Endodermal cell (in vitro differentiated cells): ENCODE data around the gene GPC6. TPM values are rescaled to one million over a fixed set of nuclear protein-coding genes. Genes with fewer than 3 reads are reported as not detected.
A peak's percentile ranks its signal among the peaks of the same experiment; 100 is the strongest.

Experiments used
- DNase-seq: peaks from one replicate; pipeline ENCODE4 v3.0.0-alpha.2; 2017
- H3K27ac ChIP-seq: 2 replicates; pipeline ENCODE4 v1.5.1; 2013; ENCODE audit warnings: mild to moderate bottlenecking, low read depth, low read length, moderate library complexity
- H3K27me3 ChIP-seq: 2 replicates; pipeline ENCODE4 v1.6.1; 2013; ENCODE audit warnings: mild to moderate bottlenecking, low read length, moderate library complexity; ENCODE audit not compliant: insufficient read depth, control insufficient read depth, poor library complexity, severe bottlenecking
- H3K36me3 ChIP-seq: 2 replicates; pipeline ENCODE4 v1.7.0; 2013; ENCODE audit warnings: mild to moderate bottlenecking, low read length, moderate library complexity; ENCODE audit not compliant: control insufficient read depth, insufficient read depth
- H3K4me1 ChIP-seq: one replicate; pipeline ENCODE4 v1.7.0; 2013; ENCODE audit warnings: low read length; ENCODE audit not compliant: control insufficient read depth, insufficient read depth
- H3K4me3 ChIP-seq: 2 replicates; pipeline ENCODE4 v1.5.1; 2013; ENCODE audit warnings: mild to moderate bottlenecking, low read length, moderate library complexity
- H3K9ac ChIP-seq: 2 replicates; pipeline ENCODE4 v1.6.1; 2013; ENCODE audit warnings: mild to moderate bottlenecking, low read length, moderate library complexity; ENCODE audit not compliant: poor library complexity, severe bottlenecking; ENCODE audit errors: extremely low read depth
- H3K9me3 ChIP-seq: 2 replicates; pipeline ENCODE4 v1.6.1; 2013; ENCODE audit warnings: mild to moderate bottlenecking, low read length, moderate library complexity; ENCODE audit not compliant: control insufficient read depth
- H3K27ac Mint-ChIP-seq: 2 replicates; pipeline ENCODE4 v1.8.0; 2020; ENCODE audit warnings: mixed read lengths
- H3K27me3 Mint-ChIP-seq: 2 replicates; pipeline ENCODE4 v1.8.0; 2021; ENCODE audit warnings: mild to moderate bottlenecking, mixed read lengths; ENCODE audit not compliant: insufficient read depth
- H3K36me3 Mint-ChIP-seq: 2 replicates; pipeline ENCODE4 v1.8.0; 2020; ENCODE audit warnings: low read depth, mixed read lengths
- H3K4me1 Mint-ChIP-seq: 2 replicates; pipeline ENCODE4 v1.8.0; 2020; ENCODE audit warnings: mixed read lengths
- H3K4me3 Mint-ChIP-seq: 2 replicates; pipeline ENCODE4 v1.8.0; 2020; ENCODE audit warnings: mild to moderate bottlenecking, moderate library complexity, mixed read lengths
- H3K9me3 Mint-ChIP-seq: 2 replicates; pipeline ENCODE4 v1.8.0; 2020; ENCODE audit warnings: mild to moderate bottlenecking, mixed read lengths
- CTCF ChIP-seq: fragments of 200-600 bp; sonication (generic); conservative IDR thresholded peaks from 2 replicates; pipeline ENCODE4 v1.5.0; 2021; ENCODE audit warnings: antibody characterized with exemption, mild to moderate bottlenecking
- WGBS, 2 experiments: methylation state at CpG; one replicate each; pipeline versions ENCODE4 v1.1.5 to v1.1.7; 2013; ENCODE audit warnings: missing lambda C conversion rate in 2 of 2, mixed read lengths in 1 of 2; ENCODE audit not compliant: insufficient coverage in 1 of 2, insufficient read length in 1 of 2; 5-methylcytosine and 5-hydroxymethylcytosine counted together
- total RNA-seq, 2 donors: library from RNA; stranded (reverse); fragmentation: NEBNext Ultra II Directional in 1 of 2; extraction: Animal tissue kit (Norgen Biotek cat#: 25700) in 1 of 2; gene quantifications; 2 replicates in 1 of 2; 3 replicates in 1 of 2; pipeline ENCODE4 v1.2.1, GENCODE V29; 2021

GPC6 gene
- total RNA-seq, 2 donors from 2014 or later, result 69.6 to 80.4 TPM

- Histone ChIP-seq H3K4me1 (peaks cover 6% of the 10 kb centered on the region), H3K4me3 (peak overlapping the region; percentile 29), H3K36me3 (no peaks in the 10 kb centered on the region), H3K27me3 (no peaks in the 10 kb centered on the region), H3K27ac (no peak overlapping the region), H3K9ac (no peak overlapping the region), H3K9me3 (no peaks in the 10 kb centered on the region)
- no peak overlapping the region for H3K4me3 Mint-ChIP-seq
- no peak for DNase-seq
- H3K27ac Mint-ChIP-seq, result no peak overlapping the region
- H3K36me3 Mint-ChIP-seq, result peaks cover 5% of the 10 kb centered on the region
- H3K9me3 Mint-ChIP-seq, result no peaks in the 10 kb centered on the region
- no peak for TF ChIP-seq CTCF
- peaks cover 27% of the 10 kb centered on the region for H3K4me1 Mint-ChIP-seq
- WGBS, 2 experiments, result 93 to 94% methylated on average over 6 of the region's 6 CpGs
- no peaks in the 10 kb centered on the region for H3K27me3 Mint-ChIP-seq
These were observed 779.7 kb downstream of the GPC6 start for GRCh38 chr13:94006296-94006695.

GRCh38 chr13:94007072-94007471 is 780.5 kb downstream of the GPC6 start:
- peaks cover 20% of the 10 kb centered on the region for H3K4me1 Mint-ChIP-seq
- H3K27ac Mint-ChIP-seq, result no peak overlapping the region
- no peaks in the 10 kb centered on the region for H3K9me3 Mint-ChIP-seq
- no peak overlapping the region for H3K4me3 ChIP-seq
- H3K27me3 ChIP-seq, result no peaks in the 10 kb centered on the region
- no peak overlapping the region for H3K27ac ChIP-seq
- no peaks in the 10 kb centered on the region for H3K36me3 ChIP-seq
- H3K4me1 ChIP-seq, result peaks cover under 1% of the 10 kb centered on the region
- WGBS, 2 experiments, result 96 to 100% methylated on average over 5 of the region's 5 CpGs
- no peaks in the 10 kb centered on the region for H3K9me3 ChIP-seq
- no peak for DNase-seq
- H3K4me3 Mint-ChIP-seq, result no peak overlapping the region
- TF ChIP-seq CTCF, result no peak
- H3K9ac ChIP-seq, result no peak overlapping the region
- peaks cover 5% of the 10 kb centered on the region for H3K36me3 Mint-ChIP-seq
- no peaks in the 10 kb centered on the region for H3K27me3 Mint-ChIP-seq

- TF ChIP-seq CTCF, result no peak
- Histone ChIP-seq H3K4me3 (no peak overlapping the region), H3K9me3 (no peaks in the 10 kb centered on the region), H3K4me1 (no peaks in the 10 kb centered on the region), H3K27ac (no peak overlapping the region), H3K27me3 (no peaks in the 10 kb centered on the region), H3K9ac (no peak overlapping the region), H3K36me3 (no peaks in the 10 kb centered on the region)
- H3K36me3 Mint-ChIP-seq, result peaks cover 5% of the 10 kb centered on the region
- H3K4me1 Mint-ChIP-seq, result peaks cover 12% of the 10 kb centered on the region
- H3K4me3 Mint-ChIP-seq, result no peak overlapping the region
- H3K9me3 Mint-ChIP-seq, result no peaks in the 10 kb centered on the region
- no peaks in the 10 kb centered on the region for H3K27me3 Mint-ChIP-seq
- no peak overlapping the region for H3K27ac Mint-ChIP-seq
- WGBS, 2 experiments, result 92% methylated on average over 4 of the region's 4 CpGs; no CpG with 5 or more reads in 1 of the 2 experiments
- DNase-seq, result no peak
These were observed 783.1 kb downstream of the GPC6 start for GRCh38 chr13:94009701-94010100.
